Esophagus muscularis mucosa (tissue), 4 donors: ENCODE results near the gene RNF126.

ENCODE experiments used
- CTCF ChIP-seq, 3 experiments: fragments of 200-600 bp in 2 of 3; fragments of 450-650 bp in 1 of 3; sonication (generic) in 2 of 3; IDR thresholded peaks; one replicate each; pipeline ENCODE4 v1.5.1; 2017 to 2019; ENCODE audit warnings: antibody characterized with exemption in 3 of 3, mild to moderate bottlenecking in 2 of 3, moderate library complexity in 1 of 3
- EP300 ChIP-seq: sonication (generic); formaldehyde crosslinking; IDR thresholded peaks from one replicate; pipeline ENCODE4 v1.6.1; 2017; ENCODE audit warnings: antibody characterized with exemption
- POLR2A ChIP-seq: fragments of 450-650 bp; IDR thresholded peaks from one replicate; pipeline ENCODE4 v1.6.1; 2017; ENCODE audit warnings: antibody characterized with exemption, moderate library complexity, mild to moderate bottlenecking, low read depth
- POLR2AphosphoS5 ChIP-seq, 2 donors: sonication (generic); formaldehyde crosslinking; IDR thresholded peaks; one replicate each; pipeline ENCODE4 v1.6.1; 2017; ENCODE audit warnings: antibody characterized with exemption in 2 of 2

GRCh38 chr19:642767-643727, 20.0 kb downstream of the RNF126 start:
- TF ChIP-seq POLR2AphosphoS5 (IDR thresholded peaks at IDR 0.05): no peak
- no peak for TF ChIP-seq POLR2A
- no peak for TF ChIP-seq CTCF (IDR thresholded peaks at IDR 0.05)
- no peak for TF ChIP-seq EP300
